Stimulated activated CD4-positive, alpha-beta T cell treated with anti-CD3 and anti-CD28 coated beads, Interleukin-15, amount 100 ng/mL, for 48 hours (primary cell): ENCODE data around the gene RNF125.

Source experiments
- DNase-seq, 2 donors: peaks; one replicate each; pipeline ENCODE4 v3.0.0-alpha.2; 2020; ENCODE audit warnings: low read depth in 2 of 2

RNF125 gene

GRCh38 chr18:32091325-32091723 is 72.7 kb downstream of the RNF125 start:
- DNase-seq = no peak

GRCh38 chr18:32091724-32092421 is 73.2 kb downstream of the RNF125 start, which contains the start of gene RNF138:
Gene RNF138, plus strand, starts transcription at chr18:32091874. Its CDS starts 903 bp downstream, at chr18:32092777.
- DNase-seq = peak; percentile 75 to 82

- DNase-seq = peak; percentile 98 to 100
Measured at GRCh38 chr18:32092422-32093101, 73.9 kb downstream of the RNF125 start.

GRCh38 chr18:32093102-32093511 is 74.5 kb downstream of the RNF125 start:
- DNase-seq = peak in 1 of 2 donors; percentile 7

GRCh38 chr18:32093523-32093922 is 74.9 kb downstream of the RNF125 start:
- DNase-seq = no peak

- DNase-seq = peak in 1 of 2 donors; percentile 18
Measured at GRCh38 chr18:32095192-32095899, 76.7 kb downstream of the RNF125 start.

GRCh38 chr18:32095900-32096229 is 77.2 kb downstream of the RNF125 start:
- no peak for DNase-seq

- DNase-seq = no peak
Measured at GRCh38 chr18:32096946-32097345, 78.3 kb downstream of the RNF125 start.

- DNase-seq = no peak
Measured at GRCh38 chr18:32104516-32104915, 85.9 kb downstream of the RNF125 start.

GRCh38 chr18:32110005-32110404 is 91.4 kb downstream of the RNF125 start:
- DNase-seq = no peak

GRCh38 chr18:32111706-32112105 is 93.1 kb downstream of the RNF125 start:
- no peak for DNase-seq

GRCh38 chr18:32112826-32113225 is 94.2 kb downstream of the RNF125 start:
- DNase-seq = no peak

- DNase-seq = no peak
Measured at GRCh38 chr18:32114293-32114942, 95.8 kb downstream of the RNF125 start.

- no peak for DNase-seq
Measured at GRCh38 chr18:32122039-32122438, 103.4 kb downstream of the RNF125 start.
